GM23338 (cell line): Measurements from ENCODE around the gene ZDHHC12. TPM values are rescaled to one million over a fixed set of nuclear protein-coding genes. Genes with fewer than 3 reads are reported as not detected.

ENCODE experiments used
- ATAC-seq: fragments of 200-7000 bp; cut with Tn5 transposase; 3 replicates; pipeline ENCODE4 v1.9.1; 2020
- DNase-seq: peaks from one replicate; pipeline ENCODE4 v3.0.0-alpha.2; 2015; ENCODE audit warnings: low spot score
- H2AFZ ChIP-seq: fragments of 200-600 bp; sonication (generic); 2 replicates; pipeline ENCODE4 v1.8.0; 2016; ENCODE audit warnings: antibody characterized with exemption, mild to moderate bottlenecking, moderate library complexity
- H3F3A ChIP-seq: fragments of 200-600 bp; sonication (generic); replicated peaks from 2 replicates; pipeline ENCODE4 v1.8.0; 2017; ENCODE audit warnings: antibody characterized with exemption, mixed run types, low read depth
- H3K27ac ChIP-seq: fragments of 200-600 bp; sonication (generic); 2 replicates; pipeline ENCODE4 v1.6.1; 2016; ENCODE audit warnings: low read depth
- H3K27me3 ChIP-seq: fragments of 200-600 bp; sonication (generic); 2 replicates; pipeline ENCODE4 v1.8.0; 2016; ENCODE audit warnings: mild to moderate bottlenecking, mixed run types, moderate library complexity; ENCODE audit not compliant: insufficient read depth
- H3K36me3 ChIP-seq: fragments of 200-600 bp; sonication (generic); 2 replicates; pipeline ENCODE4 v1.8.0; 2016; ENCODE audit warnings: mild to moderate bottlenecking; ENCODE audit not compliant: insufficient read depth
- H3K4me1 ChIP-seq: fragments of 200-600 bp; sonication (generic); 2 replicates; pipeline ENCODE4 v1.8.0; 2016; ENCODE audit warnings: mild to moderate bottlenecking, moderate library complexity; ENCODE audit not compliant: insufficient read depth
- H3K4me2 ChIP-seq: fragments of 200-600 bp; sonication (generic); 2 replicates; pipeline ENCODE4 v1.7.1; 2017; ENCODE audit warnings: mixed run types
- H3K4me3 ChIP-seq: fragments of 200-600 bp; sonication (generic); 2 replicates; pipeline ENCODE4 v1.6.1; 2016; ENCODE audit warnings: mixed run types
- H3K79me2 ChIP-seq: fragments of 200-600 bp; sonication (generic); replicated peaks from 2 replicates; pipeline ENCODE4 v1.8.0; 2017; ENCODE audit warnings: mild to moderate bottlenecking; ENCODE audit not compliant: insufficient read depth
- H3K9me2 ChIP-seq: fragments of 200-600 bp; sonication (generic); 2 replicates; pipeline ENCODE4 v1.8.0; 2017; ENCODE audit not compliant: insufficient read depth
- H4K20me1 ChIP-seq: fragments of 200-600 bp; sonication (generic); replicated peaks from 2 replicates; pipeline ENCODE4 v1.8.0; 2017; ENCODE audit warnings: mild to moderate bottlenecking; ENCODE audit not compliant: insufficient read depth
- H3K27ac Mint-ChIP-seq: 2 replicates; pipeline ENCODE4 v1.8.0; 2020; ENCODE audit warnings: inconsistent platforms, mild to moderate bottlenecking, moderate library complexity, mixed read lengths
- H3K27me3 Mint-ChIP-seq: 3 replicates; pipeline ENCODE4 v1.8.0; 2022; ENCODE audit warnings: low read depth, mild to moderate bottlenecking, moderate library complexity, mixed read lengths, inconsistent platforms; ENCODE audit not compliant: insufficient read depth, poor library complexity
- H3K36me3 Mint-ChIP-seq: 3 replicates; pipeline ENCODE4 v1.8.0; 2021; ENCODE audit warnings: low read depth, mild to moderate bottlenecking, inconsistent platforms, moderate library complexity, mixed read lengths
- H3K4me1 Mint-ChIP-seq: 3 replicates; pipeline ENCODE4 v1.8.0; 2020; ENCODE audit warnings: mild to moderate bottlenecking, inconsistent platforms, mixed read lengths
- H3K4me3 Mint-ChIP-seq: 3 replicates; pipeline ENCODE4 v1.8.0; 2021; ENCODE audit warnings: moderate library complexity, mild to moderate bottlenecking, inconsistent platforms, mixed read lengths
- H3K9me3 Mint-ChIP-seq: 3 replicates; pipeline ENCODE4 v1.8.0; 2020; ENCODE audit warnings: moderate library complexity, mild to moderate bottlenecking, inconsistent platforms, mixed read lengths
- EZH2 ChIP-seq: fragments of 200-600 bp; sonication (generic); IDR thresholded peaks from one replicate; pipeline ENCODE4 v1.8.0; 2017; ENCODE audit warnings: antibody characterized with exemption, mild to moderate bottlenecking, low read depth; ENCODE audit not compliant: unreplicated experiment
- EZH2phosphoT487 ChIP-seq: fragments of 200-600 bp; sonication (generic); IDR thresholded peaks from one replicate; pipeline ENCODE4 v1.8.1; 2018; ENCODE audit warnings: antibody characterized with exemption; ENCODE audit not compliant: unreplicated experiment
- STAT1 ChIP-seq: IDR thresholded peaks from one replicate; pipeline ENCODE4 v1.6.1; 2016; ENCODE audit warnings: antibody characterized with exemption; ENCODE audit not compliant: unreplicated experiment
- ZNF114 ChIP-seq: fragments of 250-450 bp; sonication (Bioruptor Pico); IDR thresholded peaks from 2 replicates; pipeline ENCODE4 v1.5.0; 2020; ENCODE audit warnings: mild to moderate bottlenecking, moderate library complexity
- polyA plus RNA-seq: library from polyadenylated mRNA; unstranded; fragments of >200 nt; fragmentation: Nextera tagmentation; extraction: Ambion mirVana; gene quantifications from 2 replicates; pipeline ENCODE4 v1.2.1, GENCODE V29; 2016
- total RNA-seq: library from RNA; depleted of rRNA; stranded (reverse); fragments of >200 nt; shearing (Covaris generic); gene quantifications from 2 replicates; pipeline ENCODE4 v1.2.3, GENCODE V29; 2014
- TF ChIP-seq, protein P1 (sequence below): fragments of 250-450 bp; sonication (Bioruptor Pico); IDR thresholded peaks from 2 replicates; pipeline ENCODE4 v1.5.0; 2020; ENCODE audit warnings: mild to moderate bottlenecking, moderate library complexity
- TF ChIP-seq, protein P2 (sequence below): IDR thresholded peaks from 2 replicates; pipeline ENCODE4 v1.6.1; 2016; ENCODE audit warnings: antibody characterized with exemption
- TF ChIP-seq, protein P3 (sequence below), 2 experiments: fragments of 200-600 bp in 1 of 2; sonication (generic) in 1 of 2; conservative IDR thresholded peaks; 2 replicates each; pipeline versions ENCODE4 v1.5.1 to v1.6.1; 2016 to 2017; ENCODE audit warnings: antibody characterized with exemption in 2 of 2, low read depth in 2 of 2, mild to moderate bottlenecking in 2 of 2, moderate library complexity in 1 of 2

The ZDHHC12 gene
- total and polyA plus RNA-seq, 2 experiments from 2014 or later: 47.5 to 54.1 TPM

DNA sequence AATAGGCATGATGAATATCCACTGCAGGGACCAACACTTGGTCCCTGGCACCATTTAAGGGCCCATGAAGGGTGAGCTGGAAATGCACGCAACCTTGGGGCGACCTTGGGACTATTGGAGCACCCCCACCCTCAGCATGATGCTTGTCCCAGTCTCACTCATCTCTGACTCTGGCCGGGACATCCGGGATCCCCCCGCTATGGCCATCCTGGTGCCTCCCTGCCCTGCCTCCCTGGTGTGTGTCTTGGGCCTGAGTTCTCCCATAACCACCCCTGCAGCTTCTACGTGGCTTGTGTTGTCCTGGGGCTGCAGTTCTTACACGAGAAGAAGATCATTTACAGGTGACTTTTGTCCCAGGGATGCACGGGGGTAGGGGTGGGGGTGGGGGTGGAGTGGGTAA, 5.9 kb downstream of the ZDHHC12 start (continued):
- TF ChIP-seq, protein P1, sequence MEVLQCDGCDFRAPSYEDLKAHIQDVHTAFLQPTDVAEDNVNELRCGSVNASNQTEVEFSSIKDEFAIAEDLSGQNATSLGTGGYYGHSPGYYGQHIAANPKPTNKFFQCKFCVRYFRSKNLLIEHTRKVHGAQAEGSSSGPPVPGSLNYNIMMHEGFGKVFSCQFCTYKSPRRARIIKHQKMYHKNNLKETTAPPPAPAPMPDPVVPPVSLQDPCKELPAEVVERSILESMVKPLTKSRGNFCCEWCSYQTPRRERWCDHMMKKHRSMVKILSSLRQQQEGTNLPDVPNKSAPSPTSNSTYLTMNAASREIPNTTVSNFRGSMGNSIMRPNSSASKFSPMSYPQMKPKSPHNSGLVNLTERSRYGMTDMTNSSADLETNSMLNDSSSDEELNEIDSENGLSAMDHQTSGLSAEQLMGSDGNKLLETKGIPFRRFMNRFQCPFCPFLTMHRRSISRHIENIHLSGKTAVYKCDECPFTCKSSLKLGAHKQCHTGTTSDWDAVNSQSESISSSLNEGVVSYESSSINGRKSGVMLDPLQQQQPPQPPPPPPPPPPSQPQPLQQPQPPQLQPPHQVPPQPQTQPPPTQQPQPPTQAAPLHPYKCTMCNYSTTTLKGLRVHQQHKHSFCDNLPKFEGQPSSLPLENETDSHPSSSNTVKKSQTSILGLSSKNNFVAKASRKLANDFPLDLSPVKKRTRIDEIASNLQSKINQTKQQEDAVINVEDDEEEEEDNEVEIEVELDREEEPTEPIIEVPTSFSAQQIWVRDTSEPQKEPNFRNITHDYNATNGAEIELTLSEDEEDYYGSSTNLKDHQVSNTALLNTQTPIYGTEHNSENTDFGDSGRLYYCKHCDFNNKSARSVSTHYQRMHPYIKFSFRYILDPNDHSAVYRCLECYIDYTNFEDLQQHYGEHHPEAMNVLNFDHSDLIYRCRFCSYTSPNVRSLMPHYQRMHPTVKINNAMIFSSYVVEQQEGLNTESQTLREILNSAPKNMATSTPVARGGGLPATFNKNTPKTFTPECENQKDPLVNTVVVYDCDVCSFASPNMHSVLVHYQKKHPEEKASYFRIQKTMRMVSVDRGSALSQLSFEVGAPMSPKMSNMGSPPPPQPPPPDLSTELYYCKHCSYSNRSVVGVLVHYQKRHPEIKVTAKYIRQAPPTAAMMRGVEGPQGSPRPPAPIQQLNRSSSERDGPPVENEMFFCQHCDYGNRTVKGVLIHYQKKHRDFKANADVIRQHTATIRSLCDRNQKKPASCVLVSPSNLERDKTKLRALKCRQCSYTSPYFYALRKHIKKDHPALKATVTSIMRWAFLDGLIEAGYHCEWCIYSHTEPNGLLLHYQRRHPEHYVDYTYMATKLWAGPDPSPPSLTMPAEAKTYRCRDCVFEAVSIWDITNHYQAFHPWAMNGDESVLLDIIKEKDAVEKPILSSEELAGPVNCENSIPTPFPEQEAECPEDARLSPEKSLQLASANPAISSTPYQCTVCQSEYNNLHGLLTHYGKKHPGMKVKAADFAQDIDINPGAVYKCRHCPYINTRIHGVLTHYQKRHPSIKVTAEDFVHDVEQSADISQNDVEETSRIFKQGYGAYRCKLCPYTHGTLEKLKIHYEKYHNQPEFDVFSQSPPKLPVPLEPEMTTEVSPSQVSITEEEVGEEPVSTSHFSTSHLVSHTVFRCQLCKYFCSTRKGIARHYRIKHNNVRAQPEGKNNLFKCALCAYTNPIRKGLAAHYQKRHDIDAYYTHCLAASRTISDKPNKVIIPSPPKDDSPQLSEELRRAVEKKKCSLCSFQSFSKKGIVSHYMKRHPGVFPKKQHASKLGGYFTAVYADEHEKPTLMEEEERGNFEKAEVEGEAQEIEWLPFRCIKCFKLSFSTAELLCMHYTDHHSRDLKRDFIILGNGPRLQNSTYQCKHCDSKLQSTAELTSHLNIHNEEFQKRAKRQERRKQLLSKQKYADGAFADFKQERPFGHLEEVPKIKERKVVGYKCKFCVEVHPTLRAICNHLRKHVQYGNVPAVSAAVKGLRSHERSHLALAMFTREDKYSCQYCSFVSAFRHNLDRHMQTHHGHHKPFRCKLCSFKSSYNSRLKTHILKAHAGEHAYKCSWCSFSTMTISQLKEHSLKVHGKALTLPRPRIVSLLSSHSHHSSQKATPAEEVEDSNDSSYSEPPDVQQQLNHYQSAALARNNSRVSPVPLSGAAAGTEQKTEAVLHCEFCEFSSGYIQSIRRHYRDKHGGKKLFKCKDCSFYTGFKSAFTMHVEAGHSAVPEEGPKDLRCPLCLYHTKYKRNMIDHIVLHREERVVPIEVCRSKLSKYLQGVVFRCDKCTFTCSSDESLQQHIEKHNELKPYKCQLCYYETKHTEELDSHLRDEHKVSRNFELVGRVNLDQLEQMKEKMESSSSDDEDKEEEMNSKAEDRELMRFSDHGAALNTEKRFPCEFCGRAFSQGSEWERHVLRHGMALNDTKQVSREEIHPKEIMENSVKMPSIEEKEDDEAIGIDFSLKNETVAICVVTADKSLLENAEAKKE: no peak
- TF ChIP-seq STAT1 (no peak), EZH2 (no peak), ZNF114 (CRISPR knock-in tag) (no peak)
- TF ChIP-seq, protein P2, sequence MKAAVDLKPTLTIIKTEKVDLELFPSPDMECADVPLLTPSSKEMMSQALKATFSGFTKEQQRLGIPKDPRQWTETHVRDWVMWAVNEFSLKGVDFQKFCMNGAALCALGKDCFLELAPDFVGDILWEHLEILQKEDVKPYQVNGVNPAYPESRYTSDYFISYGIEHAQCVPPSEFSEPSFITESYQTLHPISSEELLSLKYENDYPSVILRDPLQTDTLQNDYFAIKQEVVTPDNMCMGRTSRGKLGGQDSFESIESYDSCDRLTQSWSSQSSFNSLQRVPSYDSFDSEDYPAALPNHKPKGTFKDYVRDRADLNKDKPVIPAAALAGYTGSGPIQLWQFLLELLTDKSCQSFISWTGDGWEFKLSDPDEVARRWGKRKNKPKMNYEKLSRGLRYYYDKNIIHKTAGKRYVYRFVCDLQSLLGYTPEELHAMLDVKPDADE: no peak

DNA sequence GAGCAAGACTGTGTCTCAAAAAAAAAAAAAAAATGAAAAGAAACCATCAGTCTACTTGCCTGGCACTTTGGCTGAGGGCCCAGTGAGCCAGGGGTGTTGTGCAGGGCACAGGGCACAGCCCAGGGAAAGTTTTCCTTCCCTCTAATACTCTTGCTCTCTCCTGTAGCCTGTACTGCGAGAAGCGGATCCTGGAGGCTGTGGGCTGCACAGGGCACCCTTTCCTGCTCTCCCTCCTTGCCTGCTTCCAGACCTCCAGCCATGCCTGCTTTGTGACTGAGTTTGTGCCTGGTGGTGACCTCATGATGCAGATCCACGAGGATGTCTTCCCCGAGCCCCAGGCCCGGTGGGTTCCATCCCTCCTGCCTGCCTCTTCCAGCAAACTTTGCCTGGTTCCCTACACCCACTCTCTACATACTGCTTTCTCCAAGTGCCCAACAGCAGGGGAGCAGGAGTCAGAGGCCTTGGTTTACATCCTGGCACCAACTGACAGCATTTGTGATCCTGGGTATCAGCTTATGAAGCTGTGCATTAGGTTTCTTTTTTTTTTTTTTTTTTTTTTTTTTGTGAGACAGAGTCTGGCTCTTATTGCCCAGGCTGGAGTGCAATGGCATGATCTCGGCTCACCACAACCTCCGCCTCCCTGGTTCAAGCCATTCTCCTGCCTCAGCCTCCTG, 7.2 kb downstream of the ZDHHC12 start:
- no peaks in the 10 kb centered on the region for H3K4me1 ChIP-seq
- no peaks in the 10 kb centered on the region; the same call in 2 of the 3 replicates for H3K4me1 Mint-ChIP-seq
- no peak overlapping the region for H3K4me3 Mint-ChIP-seq
- H4K20me1 ChIP-seq: no peaks in the 10 kb centered on the region; the same call in 1 of the 2 replicates
- H3K79me2 ChIP-seq: no peaks in the 10 kb centered on the region
- no peaks in the 10 kb centered on the region for H3F3A ChIP-seq
- H3K4me3 ChIP-seq: no peak overlapping the region
- ATAC-seq: no peak
- no peak for DNase-seq
- H3K27ac Mint-ChIP-seq: no peak overlapping the region
- no peaks in the 10 kb centered on the region for H3K36me3 ChIP-seq
- no peak overlapping the region for H3K27ac ChIP-seq
- no peak overlapping the region for H3K4me2 ChIP-seq
- H3K27me3 Mint-ChIP-seq: peaks cover 15% of the 10 kb centered on the region
- no peaks in the 10 kb centered on the region for H3K27me3 ChIP-seq
- no peak overlapping the region for H2AFZ ChIP-seq
- no peaks in the 10 kb centered on the region for H3K9me3 Mint-ChIP-seq
- H3K9me2 ChIP-seq: no peaks in the 10 kb centered on the region
- peaks cover 9% of the 10 kb centered on the region for H3K36me3 Mint-ChIP-seq
- no peak for TF ChIP-seq ZNF114 (CRISPR knock-in tag)
- TF ChIP-seq EZH2: no peak
- TF ChIP-seq, protein P3, sequence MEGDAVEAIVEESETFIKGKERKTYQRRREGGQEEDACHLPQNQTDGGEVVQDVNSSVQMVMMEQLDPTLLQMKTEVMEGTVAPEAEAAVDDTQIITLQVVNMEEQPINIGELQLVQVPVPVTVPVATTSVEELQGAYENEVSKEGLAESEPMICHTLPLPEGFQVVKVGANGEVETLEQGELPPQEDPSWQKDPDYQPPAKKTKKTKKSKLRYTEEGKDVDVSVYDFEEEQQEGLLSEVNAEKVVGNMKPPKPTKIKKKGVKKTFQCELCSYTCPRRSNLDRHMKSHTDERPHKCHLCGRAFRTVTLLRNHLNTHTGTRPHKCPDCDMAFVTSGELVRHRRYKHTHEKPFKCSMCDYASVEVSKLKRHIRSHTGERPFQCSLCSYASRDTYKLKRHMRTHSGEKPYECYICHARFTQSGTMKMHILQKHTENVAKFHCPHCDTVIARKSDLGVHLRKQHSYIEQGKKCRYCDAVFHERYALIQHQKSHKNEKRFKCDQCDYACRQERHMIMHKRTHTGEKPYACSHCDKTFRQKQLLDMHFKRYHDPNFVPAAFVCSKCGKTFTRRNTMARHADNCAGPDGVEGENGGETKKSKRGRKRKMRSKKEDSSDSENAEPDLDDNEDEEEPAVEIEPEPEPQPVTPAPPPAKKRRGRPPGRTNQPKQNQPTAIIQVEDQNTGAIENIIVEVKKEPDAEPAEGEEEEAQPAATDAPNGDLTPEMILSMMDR (conservative IDR thresholded peaks at IDR 0.05; ENCODE audit: low read depth in 2 of 2): no peak
- TF ChIP-seq EZH2phosphoT487: no peak
